Spleen (tissue), 11 donors: Measurements from ENCODE around the gene COL11A1. TPM values are rescaled to one million over a fixed set of nuclear protein-coding genes. Genes with fewer than 3 reads are reported as not detected.

Source experiments
- DNase-seq: peaks from one replicate; pipeline ENCODE4 v3.0.0-alpha.2; 2020
- H3K27ac ChIP-seq, 8 donors: fragments of 200-600 bp; sonication (generic) in 7 of 8; 1 replicate in 4 of 8; 2 replicates in 4 of 8; pipeline versions ENCODE4 v1.5.0 to v1.8.0; 2016 to 2021; ENCODE audit warnings: inconsistent platforms in 4 of 8, mild to moderate bottlenecking in 4 of 8, moderate library complexity in 1 of 8
- H3K27me3 ChIP-seq, 7 donors: fragments of 200-600 bp; sonication (generic) in 6 of 7; replicated peaks in 1 of 7; 1 replicate in 4 of 7; 2 replicates in 3 of 7; pipeline versions ENCODE4 v1.5.0 to v1.8.0; 2016 to 2021; ENCODE audit warnings: inconsistent platforms in 3 of 7, mild to moderate bottlenecking in 1 of 7
- H3K36me3 ChIP-seq, 6 donors: fragments of 200-600 bp; sonication (generic) in 5 of 6; 1 replicate in 4 of 6; 2 replicates in 2 of 6; pipeline versions ENCODE4 v1.5.0 to v1.8.0; 2016 to 2021; ENCODE audit warnings: inconsistent platforms in 2 of 6
- H3K4me1 ChIP-seq, 6 donors: fragments of 200-600 bp; sonication (generic) in 5 of 6; 1 replicate in 3 of 6; 2 replicates in 3 of 6; pipeline versions ENCODE4 v1.5.0 to v1.8.0; 2016 to 2021; ENCODE audit warnings: inconsistent platforms in 3 of 6
- H3K4me3 ChIP-seq, 8 donors: fragments of 200-600 bp; sonication (generic) in 7 of 8; 1 replicate in 4 of 8; 2 replicates in 4 of 8; pipeline versions ENCODE4 v1.5.0 to v1.8.0; 2016 to 2021; ENCODE audit warnings: inconsistent platforms in 4 of 8, mild to moderate bottlenecking in 4 of 8, moderate library complexity in 2 of 8
- H3K9me3 ChIP-seq, 8 donors: fragments of 200-600 bp; sonication (generic) in 7 of 8; 1 replicate in 4 of 8; 2 replicates in 4 of 8; pipeline versions ENCODE4 v1.5.0 to v1.8.0; 2016 to 2021; ENCODE audit warnings: inconsistent platforms in 4 of 8
- POLR2A ChIP-seq, 3 donors: fragments of 450-650 bp; IDR thresholded peaks; one replicate each; pipeline ENCODE4 v1.5.1; 2017; ENCODE audit warnings: antibody characterized with exemption in 3 of 3, mild to moderate bottlenecking in 1 of 3
- POLR2AphosphoS5 ChIP-seq, 3 donors: sonication (generic); formaldehyde crosslinking; IDR thresholded peaks; one replicate each; pipeline ENCODE4 v1.5.1; 2017; ENCODE audit warnings: antibody characterized with exemption in 3 of 3
- WGBS, 5 donors: extraction: QIAGEN DNeasy Blood & Tissue Kit in 3 of 5; methylation state at CpG; one replicate each; pipeline versions ENCODE4 v1.1.5 to v1.1.7; 2013 to 2018; 5-methylcytosine and 5-hydroxymethylcytosine counted together
- intact Hi-C: fragments of 100-400 bp; cut with DNase I; formaldehyde crosslinking; loops from one replicate; pipeline ENCODE4 v1.15.0; 2023; ENCODE audit warnings: low total_unique reads
- polyA plus RNA-seq, 3 donors: library from polyadenylated mRNA; stranded (reverse); fragments of 200-250 nt; gene quantifications; one replicate each; pipeline ENCODE4 v1.2.1, GENCODE V29; 2013
- total RNA-seq, 7 donors: library from RNA; depleted of rRNA in 3 of 7; stranded (reverse); fragments of >200 nt in 3 of 7; fragmentation: NEBNext Ultra II Directional in 4 of 7; extraction: Animal tissue kit (Norgen Biotek cat#: 25700) in 4 of 7; gene quantifications; one replicate each; pipeline versions ENCODE4 v1.1.0 to v1.2.1, GENCODE V29; 2016 to 2021
- TF ChIP-seq, protein P1 (sequence below), 11 experiments: fragments of 200-600 bp in 7 of 11; fragments of 450-650 bp in 4 of 11; sonication (generic) in 4 of 11; IDR thresholded peaks in 8 of 11; conservative IDR thresholded peaks in 3 of 11; 1 replicate in 7 of 11; 2 replicates in 4 of 11; pipeline versions ENCODE4 v1.4.0 to v1.8.0; 2016 to 2021; ENCODE audit warnings: antibody characterized with exemption in 11 of 11, inconsistent platforms in 4 of 11, mild to moderate bottlenecking in 1 of 11
- donor health status: healthy with polysubstance abuse.
- donor health status: DM: no; HTN: no; CAD: no; lungs with moderate emphysema.
- donor health status: DM: no; HTN: no; CAD: no.
- donor health status: Bipolar disorder and iron deficiency.
- donor health status: healthy.
- donor health status: DM: no; HTN: no; CAD: no.
- donor health status: DM: yes; HTN: yes; CAD: no.

The COL11A1 gene
- total and polyA plus RNA-seq, 10 donors = 0.02 to 11.1 (median 0.83) TPM; not detected in 1

DNA sequence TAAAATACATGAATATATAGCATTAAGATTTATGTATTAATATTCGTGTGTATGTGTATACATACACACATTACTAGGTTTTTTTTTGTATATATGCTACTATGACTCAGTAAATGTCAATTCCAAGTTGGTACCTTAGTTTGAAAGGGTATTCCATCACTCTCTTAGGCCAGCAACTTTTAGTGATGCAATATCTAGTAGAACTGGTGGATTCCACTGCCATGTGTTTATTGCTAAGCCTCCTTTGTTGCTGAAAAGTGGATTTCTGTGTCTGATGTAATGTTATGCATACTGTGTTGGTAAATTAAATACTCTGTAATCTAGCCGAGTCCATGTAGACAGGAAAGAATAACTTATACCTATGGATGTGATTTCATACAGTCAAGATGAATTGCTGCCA is 16.9 kb upstream of the COL11A1 start:
- H3K27me3 ChIP-seq = no peaks in the 10 kb centered on the region
- H3K4me3 ChIP-seq = no peak overlapping the region
- no peaks in the 10 kb centered on the region for H3K9me3 ChIP-seq
- H3K4me1 ChIP-seq = no peaks in the 10 kb centered on the region
- H3K27ac ChIP-seq = no peak overlapping the region
- no peaks in the 10 kb centered on the region for H3K36me3 ChIP-seq
- DNase-seq = no peak
- TF ChIP-seq, protein P1, sequence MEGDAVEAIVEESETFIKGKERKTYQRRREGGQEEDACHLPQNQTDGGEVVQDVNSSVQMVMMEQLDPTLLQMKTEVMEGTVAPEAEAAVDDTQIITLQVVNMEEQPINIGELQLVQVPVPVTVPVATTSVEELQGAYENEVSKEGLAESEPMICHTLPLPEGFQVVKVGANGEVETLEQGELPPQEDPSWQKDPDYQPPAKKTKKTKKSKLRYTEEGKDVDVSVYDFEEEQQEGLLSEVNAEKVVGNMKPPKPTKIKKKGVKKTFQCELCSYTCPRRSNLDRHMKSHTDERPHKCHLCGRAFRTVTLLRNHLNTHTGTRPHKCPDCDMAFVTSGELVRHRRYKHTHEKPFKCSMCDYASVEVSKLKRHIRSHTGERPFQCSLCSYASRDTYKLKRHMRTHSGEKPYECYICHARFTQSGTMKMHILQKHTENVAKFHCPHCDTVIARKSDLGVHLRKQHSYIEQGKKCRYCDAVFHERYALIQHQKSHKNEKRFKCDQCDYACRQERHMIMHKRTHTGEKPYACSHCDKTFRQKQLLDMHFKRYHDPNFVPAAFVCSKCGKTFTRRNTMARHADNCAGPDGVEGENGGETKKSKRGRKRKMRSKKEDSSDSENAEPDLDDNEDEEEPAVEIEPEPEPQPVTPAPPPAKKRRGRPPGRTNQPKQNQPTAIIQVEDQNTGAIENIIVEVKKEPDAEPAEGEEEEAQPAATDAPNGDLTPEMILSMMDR (IDR thresholded peaks at IDR 0.05 in 8 of 11, conservative IDR thresholded peaks at IDR 0.05 in 3 of 11) = no peak
- no peak for TF ChIP-seq POLR2AphosphoS5 (IDR thresholded peaks at IDR 0.05)
- no peak for TF ChIP-seq POLR2A (IDR thresholded peaks at IDR 0.05)
- intact Hi-C loops = no loop called here
- 63 to 85% (median 74%) methylated on average over 2 of the region's 2 CpGs for WGBS, 5 donors

GRCh38 chr1:103122983-103123720 is 14.8 kb upstream of the COL11A1 start:
- Histone ChIP-seq H3K36me3 (no peaks in the 10 kb centered on the region), H3K4me3 (no peak overlapping the region), H3K27ac (no peak overlapping the region), H3K27me3 (no peaks in the 10 kb centered on the region), H3K4me1 (no peaks in the 10 kb centered on the region), H3K9me3 (peaks cover 0 to 4% (median 0%) of the 10 kb centered on the region in 8 donors)
- no peak for DNase-seq
- intact Hi-C loops = no loop called here
- 87 to 93% (median 89%) methylated on average over 2 of the region's 2 CpGs for WGBS, 5 donors
- TF ChIP-seq POLR2AphosphoS5 (IDR thresholded peaks at IDR 0.05) (no peak), POLR2A (IDR thresholded peaks at IDR 0.05) (no peak)
- TF ChIP-seq, protein P1 (IDR thresholded peaks at IDR 0.05 in 8 of 11, conservative IDR thresholded peaks at IDR 0.05 in 3 of 11) = no peak

- intact Hi-C loops = no loop called here
- 63 to 83% (median 77%) methylated on average over 2 of the region's 2 CpGs for WGBS, 5 donors
- TF ChIP-seq POLR2A (IDR thresholded peaks at IDR 0.05) (no peak), POLR2AphosphoS5 (IDR thresholded peaks at IDR 0.05) (no peak)
- TF ChIP-seq, protein P1 (IDR thresholded peaks at IDR 0.05 in 8 of 11, conservative IDR thresholded peaks at IDR 0.05 in 3 of 11) = no peak
Observed at GRCh38 chr1:103120981-103121380, 12.7 kb upstream of the COL11A1 start.

DNA sequence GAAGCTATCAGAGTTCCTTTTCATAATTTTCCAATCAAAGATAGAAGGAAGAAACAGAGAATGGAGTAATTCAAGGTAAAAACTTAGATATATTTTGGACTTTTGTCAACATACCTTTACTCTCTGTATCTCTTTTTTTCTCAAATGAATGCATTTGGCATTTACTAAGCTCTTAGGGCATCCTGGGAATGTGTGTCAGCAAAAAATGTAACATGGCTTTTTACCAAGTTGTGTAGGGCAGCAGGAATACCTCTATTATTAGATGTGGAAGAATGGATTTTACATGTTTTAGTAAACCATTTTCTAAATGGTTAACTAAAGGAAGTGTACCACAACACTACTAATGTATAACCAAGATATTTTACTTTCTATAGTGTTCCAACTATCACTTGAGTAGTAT is 4.2 kb upstream of the COL11A1 start:
- intact Hi-C loops = no loop called here
- H3K4me3 ChIP-seq = no peak overlapping the region
- TF ChIP-seq POLR2AphosphoS5 (IDR thresholded peaks at IDR 0.05) (no peak), POLR2A (IDR thresholded peaks at IDR 0.05) (no peak)
- TF ChIP-seq, protein P1 (IDR thresholded peaks at IDR 0.05 in 8 of 11, conservative IDR thresholded peaks at IDR 0.05 in 3 of 11) = no peak

More at GRCh38 chr1:103120981-103121380, 12.7 kb upstream of the COL11A1 start:
- Histone ChIP-seq H3K36me3 (no peaks in the 10 kb centered on the region), H3K9me3 (peaks cover 0 to 6% (median 0%) of the 10 kb centered on the region in 8 donors), H3K4me1 (no peaks in the 10 kb centered on the region), H3K27me3 (no peaks in the 10 kb centered on the region), H3K4me3 (no peak overlapping the region), H3K27ac (no peak overlapping the region)
- DNase-seq = no peak

More for the DNA sequence above, 4.2 kb upstream of the COL11A1 start:
- H3K4me1 ChIP-seq = peaks cover 0 to 12% (median 3%) of the 10 kb centered on the region in 6 donors
- peaks cover 0 to 3% (median 0%) of the 10 kb centered on the region in 8 donors for H3K9me3 ChIP-seq
- no peak overlapping the region for H3K27ac ChIP-seq
- H3K36me3 ChIP-seq = no peaks in the 10 kb centered on the region
- H3K27me3 ChIP-seq = peaks cover 0 to 22% (median 9%) of the 10 kb centered on the region in 7 donors
- no peak for DNase-seq
